Gastroesophageal sphincter (tissue), 3 donors: ENCODE data around the gene SIGLEC1.

Experiments used
- EP300 ChIP-seq: sonication (generic); formaldehyde crosslinking; IDR thresholded peaks from one replicate; pipeline ENCODE4 v1.6.1; 2017; ENCODE audit warnings: antibody characterized with exemption, mild to moderate bottlenecking
- POLR2A ChIP-seq, 2 donors: fragments of 450-650 bp; IDR thresholded peaks; one replicate each; pipeline ENCODE4 v1.6.1; 2017; ENCODE audit warnings: antibody characterized with exemption in 2 of 2, mild to moderate bottlenecking in 2 of 2, moderate library complexity in 1 of 2
- TF ChIP-seq, protein P1 (sequence below), 4 experiments: fragments of 200-600 bp in 2 of 4; fragments of 450-650 bp in 2 of 4; sonication (generic) in 1 of 4; IDR thresholded peaks; one replicate each; pipeline ENCODE4 v1.5.1; 2017 to 2019; ENCODE audit warnings: antibody characterized with exemption in 4 of 4, mild to moderate bottlenecking in 2 of 4, moderate library complexity in 2 of 4

DNA sequence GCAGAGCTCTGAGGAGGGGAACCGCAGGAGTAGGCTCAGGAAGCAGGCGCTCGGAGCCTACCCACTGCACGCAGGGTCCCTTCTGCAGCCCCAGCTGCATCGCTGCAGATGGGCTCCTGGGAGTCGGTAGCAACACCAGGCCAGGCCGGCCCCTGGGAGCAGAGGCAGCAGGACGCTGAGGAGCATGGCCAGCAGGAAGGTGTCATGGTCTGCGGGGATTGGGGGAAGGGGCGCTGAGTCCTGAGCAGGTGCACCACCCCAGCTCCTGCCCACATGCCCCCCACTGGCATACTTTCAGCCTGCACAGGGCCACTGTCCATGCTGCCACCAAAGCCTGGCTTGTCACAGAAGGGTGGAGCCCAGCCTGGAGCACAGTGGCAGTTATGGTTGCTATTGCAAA lies 41.5 kb downstream of the SIGLEC1 start:
- TF ChIP-seq POLR2A (IDR thresholded peaks at IDR 0.05): no peak
- TF ChIP-seq, protein P1, sequence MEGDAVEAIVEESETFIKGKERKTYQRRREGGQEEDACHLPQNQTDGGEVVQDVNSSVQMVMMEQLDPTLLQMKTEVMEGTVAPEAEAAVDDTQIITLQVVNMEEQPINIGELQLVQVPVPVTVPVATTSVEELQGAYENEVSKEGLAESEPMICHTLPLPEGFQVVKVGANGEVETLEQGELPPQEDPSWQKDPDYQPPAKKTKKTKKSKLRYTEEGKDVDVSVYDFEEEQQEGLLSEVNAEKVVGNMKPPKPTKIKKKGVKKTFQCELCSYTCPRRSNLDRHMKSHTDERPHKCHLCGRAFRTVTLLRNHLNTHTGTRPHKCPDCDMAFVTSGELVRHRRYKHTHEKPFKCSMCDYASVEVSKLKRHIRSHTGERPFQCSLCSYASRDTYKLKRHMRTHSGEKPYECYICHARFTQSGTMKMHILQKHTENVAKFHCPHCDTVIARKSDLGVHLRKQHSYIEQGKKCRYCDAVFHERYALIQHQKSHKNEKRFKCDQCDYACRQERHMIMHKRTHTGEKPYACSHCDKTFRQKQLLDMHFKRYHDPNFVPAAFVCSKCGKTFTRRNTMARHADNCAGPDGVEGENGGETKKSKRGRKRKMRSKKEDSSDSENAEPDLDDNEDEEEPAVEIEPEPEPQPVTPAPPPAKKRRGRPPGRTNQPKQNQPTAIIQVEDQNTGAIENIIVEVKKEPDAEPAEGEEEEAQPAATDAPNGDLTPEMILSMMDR (IDR thresholded peaks at IDR 0.05): no peak
- no peak for TF ChIP-seq EP300
